OCI-LY7 (cell line): ENCODE results near the gene MET. TPM values are rescaled to one million over a fixed set of nuclear protein-coding genes. Genes with fewer than 3 reads are reported as not detected.
"Not testable (repeated sequence)": the region's sequence is repeated elsewhere in the genome, so short reads cannot be mapped to it uniquely, and the experiment has no call there.

Experiments used
- BruUV-seq: library from RNA; stranded (reverse); fragments of 400-500 nt; replicated peaks from 2 replicates; lab custom pipeline; 2021; lab: Mats Ljungman, UMichigan
- CTCF ChIA-PET: fragments of 300-600 bp; sonication (Branson Sonifier 250); formaldehyde crosslinking; loops from one replicate; lab custom pipeline; 2022; ENCODE audit warnings: antibody characterized with exemption; ENCODE audit not compliant: unreplicated experiment; lab: Charles Lee
- POLR2A ChIA-PET: fragments of 300-600 bp; sonication (Branson Sonifier 250); formaldehyde crosslinking; loops from one replicate; lab custom pipeline; 2022; ENCODE audit warnings: antibody characterized with exemption; lab: Charles Lee
- DNase-seq: peaks from one replicate; pipeline ENCODE4 v3.0.0-alpha.2; 2015; ENCODE audit warnings: low spot score
- H2AFZ ChIP-seq: fragments of 200-600 bp; sonication (generic), shearing (Covaris generic); 2 replicates; pipeline ENCODE4 v1.6.1; 2014; ENCODE audit warnings: mild to moderate bottlenecking, antibody characterized with exemption, low read length, moderate library complexity
- H3K27ac ChIP-seq: fragments of 200-600 bp; sonication (generic); 2 replicates; pipeline ENCODE4 v1.5.1; 2014; ENCODE audit warnings: mixed run types, low read depth, mild to moderate bottlenecking, moderate library complexity, low read length, inconsistent platforms; ENCODE audit not compliant: poor library complexity, severe bottlenecking
- H3K36me3 ChIP-seq: fragments of 200-600 bp; sonication (generic); 2 replicates; pipeline ENCODE4 v1.6.1; 2014; ENCODE audit warnings: mild to moderate bottlenecking, antibody characterized with exemption, low read length, moderate library complexity, mixed read lengths; ENCODE audit not compliant: insufficient read depth
- H3K4me1 ChIP-seq: fragments of 200-600 bp; sonication (generic); 2 replicates; pipeline ENCODE4 v1.5.1; 2014; ENCODE audit warnings: mild to moderate bottlenecking, low read length; ENCODE audit not compliant: insufficient read depth, poor library complexity, severe bottlenecking
- H3K4me2 ChIP-seq: fragments of 200-600 bp; sonication (generic); 2 replicates; pipeline ENCODE4 v1.6.1; 2014; ENCODE audit warnings: mild to moderate bottlenecking, low read length
- H3K4me3 ChIP-seq: fragments of 200-600 bp; sonication (generic); 2 replicates; pipeline ENCODE4 v1.5.1; 2014; ENCODE audit warnings: mild to moderate bottlenecking, low read depth, low read length; ENCODE audit not compliant: poor library complexity, severe bottlenecking
- H3K79me2 ChIP-seq: fragments of 200-600 bp; sonication (generic); 2 replicates; pipeline ENCODE4 v1.6.1; 2016; ENCODE audit warnings: low read depth, mild to moderate bottlenecking, low read length, moderate library complexity, mixed read lengths; ENCODE audit not compliant: insufficient read depth
- H3K9me2 ChIP-seq: fragments of 200-600 bp; sonication (generic); 2 replicates; pipeline ENCODE4 v1.6.1; 2016; ENCODE audit warnings: mild to moderate bottlenecking, low read length, mixed read lengths; ENCODE audit not compliant: insufficient read depth
- H3K9me3 ChIP-seq: fragments of 200-600 bp; sonication (generic); 2 replicates; pipeline ENCODE4 v1.6.1; 2014; ENCODE audit warnings: mild to moderate bottlenecking, mixed run types, low read length, mixed read lengths
- H4K20me1 ChIP-seq: fragments of 200-600 bp; sonication (generic); 2 replicates; pipeline ENCODE4 v1.6.1; 2014; ENCODE audit warnings: mild to moderate bottlenecking, antibody characterized with exemption, low read length, moderate library complexity, mixed read lengths; ENCODE audit not compliant: insufficient read depth
- CTCF ChIP-seq: fragments of 200-600 bp; sonication (generic); conservative IDR thresholded peaks from 2 replicates; pipeline ENCODE4 v1.5.1; 2014; ENCODE audit warnings: mild to moderate bottlenecking, antibody characterized with exemption, low read length, moderate library complexity, mixed read lengths
- EZH2phosphoT487 ChIP-seq: fragments of 200-600 bp; sonication (generic); IDR thresholded peaks from 2 replicates; pipeline ENCODE4 v1.6.1; 2018; ENCODE audit warnings: low read depth, borderline replicate concordance, mild to moderate bottlenecking, mixed run types, antibody characterized with exemption, low read length, moderate library complexity, mixed read lengths
- intact Hi-C: fragments of 100-400 bp; cut with micrococcal nuclease; formaldehyde crosslinking; loops from one replicate; pipeline ENCODE4 v1.10.0; 2022; ENCODE audit not compliant: unreplicated experiment
- total RNA-seq, 2 experiments: library from RNA; depleted of rRNA in 1 of 2; stranded (reverse); fragments of >200 nt in 1 of 2; shearing (Covaris generic) in 1 of 2; gene quantifications; 2 replicates each; pipeline ENCODE4 v1.2.3, GENCODE V29; 2014 to 2022

The MET gene
- total RNA-seq, 2 experiments from 2014 or later, result not detected

GRCh38 chr7:116636997-116637396, 35.0 kb upstream of the MET start:
- Histone ChIP-seq H3K79me2 (no peaks in the 10 kb centered on the region), H3K36me3 (no peaks in the 10 kb centered on the region), H3K4me1 (no peaks in the 10 kb centered on the region), H3K4me2 (no peak overlapping the region), H2AFZ (no peak overlapping the region), H3K4me3 (no peak overlapping the region), H3K9me3 (no peaks in the 10 kb centered on the region), H3K9me2 (no peaks in the 10 kb centered on the region), H3K27ac (no peak overlapping the region), H4K20me1 (no peaks in the 10 kb centered on the region)
- CTCF ChIA-PET, result no interaction called here
- BruUV-seq, result no TSS peak
- intact Hi-C loops, result no loop called here
- DNase-seq, result no peak
- TF ChIP-seq CTCF (no peak), EZH2phosphoT487 (no peak)
- POLR2A ChIA-PET, result no interaction called here

DNA sequence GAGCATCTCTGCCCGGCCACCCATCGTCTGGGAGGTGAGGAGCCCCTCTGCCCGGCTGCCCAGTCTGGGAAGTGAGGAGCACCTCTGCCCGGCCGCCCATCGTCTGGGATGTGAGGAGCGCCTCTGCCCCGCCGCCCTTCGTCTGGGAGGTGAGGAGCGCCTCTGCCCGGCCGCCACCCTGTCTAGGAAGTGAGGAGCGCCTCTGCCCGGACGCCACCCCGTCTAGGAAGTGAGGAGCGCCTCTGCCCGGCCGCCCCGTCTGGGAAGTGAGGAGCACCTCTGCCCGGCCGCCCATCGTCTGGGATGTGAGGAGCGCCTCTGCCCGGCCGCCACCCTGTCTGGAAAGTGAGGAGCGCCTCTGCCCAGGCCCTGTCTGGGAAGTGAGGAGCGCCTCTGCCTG, 33.4 kb upstream of the MET start:
- H3K4me3 ChIP-seq, H3K4me1 ChIP-seq, intact Hi-C loops, H3K9me3 ChIP-seq, H3K36me3 ChIP-seq, H3K4me2 ChIP-seq, H3K79me2 ChIP-seq, H2AFZ ChIP-seq, H3K27ac ChIP-seq, DNase-seq, POLR2A ChIA-PET, BruUV-seq, CTCF ChIA-PET, H3K9me2 ChIP-seq, H4K20me1 ChIP-seq: not testable (repeated sequence)

DNA sequence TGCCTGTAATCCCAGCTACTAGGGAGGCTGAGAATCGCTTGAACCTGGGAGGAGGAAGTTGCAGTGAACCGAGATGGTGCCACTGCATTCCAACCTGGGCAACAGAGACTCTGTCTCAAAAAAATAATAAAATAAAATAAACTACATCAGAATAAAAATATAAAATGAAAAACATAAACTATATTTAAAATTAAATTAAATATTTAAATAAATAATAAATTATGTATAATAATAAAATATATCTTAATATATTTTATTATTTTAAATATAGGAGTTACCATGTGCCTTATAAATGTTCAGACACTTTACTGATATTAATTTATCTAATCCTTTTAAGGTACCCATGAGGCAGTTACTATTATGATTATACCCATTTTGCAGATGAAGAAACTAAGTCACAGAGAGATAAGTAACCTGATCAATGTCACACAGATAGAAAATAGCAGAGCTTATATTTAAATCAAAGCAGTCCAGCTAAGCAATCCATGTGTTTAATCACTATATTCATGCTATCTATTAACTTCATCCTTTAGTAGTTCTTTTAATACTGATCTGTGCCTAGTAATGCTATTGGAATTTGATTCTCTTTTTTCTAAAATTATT, 30.3 kb upstream of the MET start:
- ChIA-PET CTCF (no interaction called here), POLR2A (interaction anchor here (0.8 kb wide), 1 partner anchor 16 kb away, joined by 3 read pairs; no protein-coding TSS in a partner anchor)
- Histone ChIP-seq H3K9me3 (no peaks in the 10 kb centered on the region), H3K36me3 (no peaks in the 10 kb centered on the region), H3K4me3 (no peak overlapping the region), H3K4me2 (no peak overlapping the region), H4K20me1 (no peaks in the 10 kb centered on the region), H3K27ac (no peak overlapping the region), H3K9me2 (no peaks in the 10 kb centered on the region), H2AFZ (no peak overlapping the region), H3K79me2 (no peaks in the 10 kb centered on the region), H3K4me1 (no peaks in the 10 kb centered on the region)
- intact Hi-C loops, result no loop called here
- TF ChIP-seq CTCF, result no peak
- no peak for TF ChIP-seq EZH2phosphoT487
- DNase-seq, result no peak
- no TSS peak for BruUV-seq

DNA sequence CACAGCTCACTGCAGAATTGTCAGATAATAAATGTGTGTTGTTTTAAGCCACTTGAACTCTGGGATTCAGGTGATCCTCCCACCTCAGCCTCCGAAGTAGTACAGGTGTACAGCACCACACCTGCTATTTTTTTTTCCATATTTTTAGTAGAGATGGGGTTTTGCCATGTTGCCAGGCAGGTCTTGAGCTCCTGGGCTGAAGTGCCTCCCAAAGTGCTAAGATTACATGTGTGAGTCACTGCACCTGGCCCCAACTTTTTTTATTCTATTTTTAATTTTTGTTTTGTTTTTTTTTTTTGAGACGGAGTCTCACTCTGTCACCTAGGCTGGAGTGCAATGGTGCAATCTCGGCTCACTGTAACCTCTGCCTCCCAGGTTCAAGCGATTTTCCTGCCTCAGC, 28.8 kb upstream of the MET start:
- H3K9me2 ChIP-seq, DNase-seq, H3K4me2 ChIP-seq, intact Hi-C loops, H3K27ac ChIP-seq, H3K4me3 ChIP-seq, H3K79me2 ChIP-seq, BruUV-seq, H3K9me3 ChIP-seq, POLR2A ChIA-PET, H4K20me1 ChIP-seq, CTCF ChIA-PET, H3K4me1 ChIP-seq, H2AFZ ChIP-seq, H3K36me3 ChIP-seq: not testable (repeated sequence)
